Thyroid gland (tissue), 4 donors: ENCODE data around the gene S100A7A. TPM values are rescaled to one million over a fixed set of nuclear protein-coding genes. Genes with fewer than 3 reads are reported as not detected.

Source experiments
- DNase-seq, 2 donors: peaks; one replicate each; pipeline ENCODE4 v3.0.0-alpha.2; 2019
- H3K27ac ChIP-seq, 3 donors: fragments of 200-600 bp; sonication (generic); 1 replicate in 2 of 3; 2 replicates in 1 of 3; pipeline ENCODE4 v1.5.1; 2016 to 2019; ENCODE audit warnings: mild to moderate bottlenecking in 1 of 3, moderate library complexity in 1 of 3
- H3K27me3 ChIP-seq: fragments of 200-600 bp; sonication (generic); one replicate; pipeline ENCODE4 v1.5.1; 2019
- H3K36me3 ChIP-seq, 2 donors: fragments of 200-600 bp; sonication (generic); one replicate each; pipeline ENCODE4 v1.5.1; 2016 to 2019
- H3K4me1 ChIP-seq, 2 donors: fragments of 200-600 bp; sonication (generic); one replicate each; pipeline ENCODE4 v1.5.1; 2017 to 2019
- H3K4me3 ChIP-seq, 3 donors: fragments of 200-600 bp; sonication (generic); replicated peaks in 1 of 3; 1 replicate in 2 of 3; 2 replicates in 1 of 3; pipeline ENCODE4 v1.5.1; 2016; ENCODE audit warnings: mild to moderate bottlenecking in 1 of 3
- H3K9me3 ChIP-seq: fragments of 200-600 bp; sonication (generic); one replicate; pipeline ENCODE4 v1.5.1; 2017
- CTCF ChIP-seq, 6 experiments: fragments of 200-600 bp in 3 of 6; fragments of 450-650 bp in 3 of 6; sonication (generic) in 3 of 6; IDR thresholded peaks; one replicate each; pipeline ENCODE4 v1.5.1; 2016 to 2019; ENCODE audit warnings: antibody characterized with exemption in 6 of 6, mild to moderate bottlenecking in 2 of 6, inconsistent platforms in 1 of 6, moderate library complexity in 1 of 6
- POLR2A ChIP-seq, 2 donors: fragments of 450-650 bp; IDR thresholded peaks; one replicate each; pipeline ENCODE4 v1.6.1; 2017; ENCODE audit warnings: antibody characterized with exemption in 2 of 2, mild to moderate bottlenecking in 2 of 2, moderate library complexity in 1 of 2
- whole genome bisulfite sequencing, 2 donors: methylation state at CpG; one replicate each; pipeline ENCODE4 v1.1.5; 2017; 5-methylcytosine and 5-hydroxymethylcytosine counted together
- intact Hi-C: fragments of 100-400 bp; cut with DNase I; formaldehyde crosslinking; loops from one replicate; pipeline ENCODE4 v1.15.1; 2023
- total RNA-seq, 4 donors: library from RNA; depleted of rRNA; stranded (reverse); fragments of >200 nt; gene quantifications; one replicate each; pipeline ENCODE4 v1.2.3, GENCODE V29; 2016

The S100A7A gene
- not detected for total RNA-seq

GRCh38 chr1:153415850-153416570 is at the start of gene S100A7A:
S100A7A (plus strand) TSS chr1:153416520; CDS start chr1:153418083, 1,563 bp downstream.
- Histone ChIP-seq H3K27ac (no peak within 1 kb of the TSS), H3K36me3 (no peaks in the 10 kb centered on the region), H3K27me3 (no peaks in the 10 kb centered on the region), H3K4me1 (no peaks in the 10 kb centered on the region), H3K4me3 (no peak within 1 kb of the TSS), H3K9me3 (no peaks in the 10 kb centered on the region)
- 68 to 74% methylated on average over 6 of the region's 6 CpGs for WGBS, 2 donors
- intact Hi-C loops = no loop called here
- DNase-seq = no peak
- TF ChIP-seq POLR2A (IDR thresholded peaks at IDR 0.05) (no peak), CTCF (IDR thresholded peaks at IDR 0.05) (no peak)

- H3K9me3 ChIP-seq = no peaks in the 10 kb centered on the region
- no peaks in the 10 kb centered on the region for H3K27me3 ChIP-seq
- no peaks in the 10 kb centered on the region for H3K4me1 ChIP-seq
- H3K4me3 ChIP-seq = no peak overlapping the region
- TF ChIP-seq POLR2A (IDR thresholded peaks at IDR 0.05) (no peak), CTCF (IDR thresholded peaks at IDR 0.05) (no peak)
- intact Hi-C loops = no loop called here
- no peaks in the 10 kb centered on the region for H3K36me3 ChIP-seq
- no peak overlapping the region for H3K27ac ChIP-seq
- 56 to 58% methylated on average over 2 of the region's 2 CpGs for WGBS, 2 donors
- DNase-seq = no peak
Measured at GRCh38 chr1:153367090-153367489, 49.2 kb upstream of the S100A7A start.

GRCh38 chr1:153368495-153368894 is 47.8 kb upstream of the S100A7A start:
- Histone ChIP-seq H3K27ac (no peak overlapping the region), H3K27me3 (no peaks in the 10 kb centered on the region), H3K4me1 (no peaks in the 10 kb centered on the region), H3K4me3 (no peak overlapping the region), H3K9me3 (no peaks in the 10 kb centered on the region), H3K36me3 (no peaks in the 10 kb centered on the region)
- no peak for DNase-seq
- intact Hi-C loops = no loop called here
- TF ChIP-seq CTCF (IDR thresholded peaks at IDR 0.05) (no peak), POLR2A (IDR thresholded peaks at IDR 0.05) (no peak)
- WGBS, 2 donors = 79 to 82% methylated on average over 2 of the region's 2 CpGs

GRCh38 chr1:153370146-153370545 is 46.2 kb upstream of the S100A7A start:
- Histone ChIP-seq H3K27ac (no peak overlapping the region), H3K36me3 (no peaks in the 10 kb centered on the region), H3K4me3 (no peak overlapping the region), H3K9me3 (no peaks in the 10 kb centered on the region), H3K4me1 (no peaks in the 10 kb centered on the region), H3K27me3 (no peaks in the 10 kb centered on the region)
- no peak for DNase-seq
- intact Hi-C loops = no loop called here
- TF ChIP-seq POLR2A (IDR thresholded peaks at IDR 0.05) = no peak
- TF ChIP-seq CTCF (IDR thresholded peaks at IDR 0.05) = no peak
- WGBS, 2 donors = 77 to 80% methylated on average over 3 of the region's 3 CpGs

- Histone ChIP-seq H3K27ac (no peak overlapping the region), H3K9me3 (no peaks in the 10 kb centered on the region), H3K4me1 (no peaks in the 10 kb centered on the region), H3K27me3 (no peaks in the 10 kb centered on the region), H3K4me3 (no peak overlapping the region), H3K36me3 (no peaks in the 10 kb centered on the region)
- no peak for TF ChIP-seq CTCF (IDR thresholded peaks at IDR 0.05)
- TF ChIP-seq POLR2A (IDR thresholded peaks at IDR 0.05) = no peak
- no peak for DNase-seq
- intact Hi-C loops = no loop called here
- 96 to 100% methylated on average over 1 of the region's 1 CpG for WGBS, 2 donors
Measured at GRCh38 chr1:153371231-153371630, 45.1 kb upstream of the S100A7A start.
